HepG2 (cell line): ENCODE results near the gene NT5C2. TPM values are rescaled to one million over a fixed set of nuclear protein-coding genes. Genes with fewer than 3 reads are reported as not detected.

Experiments used
- ATAC-seq: fragments of 200-7000 bp; cut with Tn5 transposase; 3 replicates; pipeline ENCODE4 v1.9.1; 2020; ENCODE audit warnings: mild to moderate bottlenecking, moderate library complexity
- BruUV-seq: library from RNA; stranded (reverse); fragments of 400-500 nt; replicated peaks from 2 replicates; lab custom pipeline; 2021; lab: Mats Ljungman, UMichigan
- CTCF ChIA-PET: fragments of 300-600 bp; formaldehyde crosslinking; extraction: SDS; loops from one replicate; lab custom pipeline; 2021; ENCODE audit warnings: low total read pairs, inconsistent platforms, low intra/inter-chr PET ratio; lab: Yijun Ruan, JAX
- POLR2A ChIA-PET: fragments of 350-600 bp; sonication (Branson Sonifier 250); formaldehyde crosslinking; loops from one replicate; lab custom pipeline; 2020; ENCODE audit warnings: antibody characterized with exemption, inconsistent platforms; lab: Yijun Ruan, JAX
- DNase-seq: peaks from one replicate; pipeline ENCODE4 v3.0.0-alpha.2; 2015; ENCODE audit warnings: low spot score
- FAIRE-seq: peaks from 3 replicates; lab custom pipeline; 2011; peaks lifted over from hg19 to GRCh38; lab: Jason Lieb, UNC
- H2AFZ ChIP-seq: one replicate; pipeline ENCODE4 v1.6.1; 2011; ENCODE audit warnings: low read length, inconsistent platforms
- H3K27ac ChIP-seq: fragments of 300-600 bp; 3 replicates; pipeline ENCODE4 v1.8.0; 2011; ENCODE audit warnings: mixed run types, mild to moderate bottlenecking, mixed read lengths, low read length, inconsistent platforms; ENCODE audit not compliant: insufficient read depth; ENCODE audit errors: extremely low read length
- H3K27me3 ChIP-seq, 2 experiments: fragments of 200-600 bp in 1 of 2; 2 replicates in 1 of 2; 3 replicates in 1 of 2; pipeline versions ENCODE4 v1.6.0 to v1.8.0; 2011; ENCODE audit warnings: low read length in 2 of 2, mild to moderate bottlenecking in 2 of 2, moderate library complexity in 2 of 2, inconsistent platforms in 1 of 2; ENCODE audit not compliant: insufficient read depth in 2 of 2, control insufficient read depth in 1 of 2
- H3K36me3 ChIP-seq, 2 experiments: fragments of 200-600 bp in 1 of 2; replicated peaks in 1 of 2; 2 replicates in 1 of 2; 3 replicates in 1 of 2; pipeline versions ENCODE4 v1.5.1 to v1.8.0; 2011; ENCODE audit warnings: low read length in 2 of 2, inconsistent platforms in 1 of 2; ENCODE audit not compliant: insufficient read depth in 2 of 2, control insufficient read depth in 1 of 2
- H3K4me1 ChIP-seq: 2 replicates; pipeline ENCODE4 v1.5.1; 2012; ENCODE audit warnings: low read length, inconsistent platforms; ENCODE audit not compliant: insufficient read depth
- H3K4me2 ChIP-seq: 2 replicates; pipeline ENCODE4 v1.6.0; 2011; ENCODE audit warnings: low read depth, low read length, inconsistent platforms
- H3K4me3 ChIP-seq, 3 experiments: fragments of 200-600 bp in 1 of 3; sonication (generic), shearing (Covaris generic) in 1 of 3; replicated peaks in 1 of 3; 2 replicates each; pipeline ENCODE4 v1.5.1; 2011 to 2016; ENCODE audit warnings: low read length in 3 of 3, inconsistent platforms in 2 of 3, low read depth in 2 of 3, mild to moderate bottlenecking in 2 of 3, control low read depth in 1 of 3, mixed read lengths in 1 of 3; ENCODE audit not compliant: insufficient read depth in 1 of 3
- H3K79me2 ChIP-seq: one replicate; pipeline ENCODE4 v1.6.1; 2011; ENCODE audit warnings: low read length, inconsistent platforms; ENCODE audit not compliant: insufficient read depth
- H3K9ac ChIP-seq: 2 replicates; pipeline ENCODE4 v1.6.0; 2011; ENCODE audit warnings: mild to moderate bottlenecking, low read depth, low read length, inconsistent platforms; ENCODE audit not compliant: insufficient read depth
- H3K9me3 ChIP-seq: 2 replicates; pipeline ENCODE4 v1.5.1; 2012; ENCODE audit warnings: mild to moderate bottlenecking, low read length
- H4K20me1 ChIP-seq: 2 replicates; pipeline ENCODE4 v1.6.0; 2011; ENCODE audit warnings: inconsistent platforms, mild to moderate bottlenecking, low read length, moderate library complexity; ENCODE audit not compliant: insufficient read depth
- BRCA1 ChIP-seq: sonication (generic); formaldehyde crosslinking; IDR thresholded peaks from 2 replicates; pipeline ENCODE4 v1.4.0; 2020; ENCODE audit warnings: missing genetic modification reagents
- CC2D1A ChIP-seq: sonication (generic); formaldehyde crosslinking; IDR thresholded peaks from 2 replicates; pipeline ENCODE4 v1.8.1; 2023; ENCODE audit warnings: mild to moderate bottlenecking, missing genetic modification reagents
- FOXK2 ChIP-seq: fragments of 450-650 bp; IDR thresholded peaks from 2 replicates; pipeline ENCODE4 v1.6.1; 2016
- JARID2 ChIP-seq: sonication (generic); formaldehyde crosslinking; IDR thresholded peaks from 2 replicates; pipeline ENCODE4 v1.8.1; 2023; ENCODE audit warnings: missing genetic modification reagents, inconsistent platforms; ENCODE audit not compliant: insufficient replicate concordance
- MTF1 ChIP-seq: sonication (generic); formaldehyde crosslinking; IDR thresholded peaks from 2 replicates; pipeline ENCODE4 v1.5.0; 2020; ENCODE audit warnings: missing genetic modification reagents
- PAX8 ChIP-seq: sonication (generic); formaldehyde crosslinking; IDR thresholded peaks from 2 replicates; pipeline ENCODE4 v1.8.0; 2022; ENCODE audit warnings: mild to moderate bottlenecking, missing genetic modification reagents, borderline replicate concordance
- POGZ ChIP-seq: sonication (generic); formaldehyde crosslinking; IDR thresholded peaks from 2 replicates; pipeline ENCODE4 v1.4.0; 2020; ENCODE audit warnings: mild to moderate bottlenecking, missing genetic modification reagents
- RXRA ChIP-seq: sonication (generic); formaldehyde crosslinking; IDR thresholded peaks from 2 replicates; pipeline ENCODE4 v1.5.1; 2020; ENCODE audit warnings: missing genetic modification reagents
- SOX5 ChIP-seq: IDR thresholded peaks from 2 replicates; pipeline ENCODE4 v1.6.1; 2016; ENCODE audit warnings: borderline replicate concordance
- TMF1 ChIP-seq: sonication (generic); formaldehyde crosslinking; IDR thresholded peaks from 2 replicates; pipeline ENCODE4 v1.8.1; 2022; ENCODE audit warnings: low read depth, missing genetic modification reagents
- ZFP36L1 ChIP-seq: sonication (generic); formaldehyde crosslinking; IDR thresholded peaks from 2 replicates; pipeline ENCODE4 v1.8.0; 2022; ENCODE audit warnings: mild to moderate bottlenecking, missing genetic modification reagents, moderate library complexity
- ZNF180 ChIP-seq: sonication (generic); formaldehyde crosslinking; IDR thresholded peaks from 2 replicates; pipeline ENCODE4 v1.4.0; 2020; ENCODE audit warnings: low read depth, missing genetic modification reagents, borderline replicate concordance
- ZNF224 ChIP-seq: sonication (generic); formaldehyde crosslinking; IDR thresholded peaks from 2 replicates; pipeline ENCODE4 v1.5.0; 2020; ENCODE audit warnings: mild to moderate bottlenecking, missing genetic modification reagents
- ZNF235 ChIP-seq: sonication (generic); formaldehyde crosslinking; IDR thresholded peaks from 2 replicates; pipeline ENCODE4 v1.8.1; 2023; ENCODE audit warnings: mild to moderate bottlenecking, missing genetic modification reagents, borderline replicate concordance
- ZNF292 ChIP-seq: sonication (generic); formaldehyde crosslinking; IDR thresholded peaks from 2 replicates; pipeline ENCODE4 v1.8.1; 2022; ENCODE audit warnings: mild to moderate bottlenecking, low read depth, missing genetic modification reagents, borderline replicate concordance
- ZNF343 ChIP-seq: sonication (generic); formaldehyde crosslinking; IDR thresholded peaks from 2 replicates; pipeline ENCODE4 v1.4.0; 2020; ENCODE audit warnings: mild to moderate bottlenecking, missing genetic modification reagents
- ZNF543 ChIP-seq: sonication (generic); formaldehyde crosslinking; IDR thresholded peaks from 2 replicates; pipeline ENCODE4 v1.4.0; 2020; ENCODE audit warnings: mild to moderate bottlenecking, missing genetic modification reagents
- ZNF589 ChIP-seq: sonication (generic); formaldehyde crosslinking; conservative IDR thresholded peaks from 2 replicates; pipeline ENCODE4 v1.8.0; 2022; ENCODE audit warnings: mild to moderate bottlenecking, moderate library complexity, missing genetic modification reagents
- ZNF850 ChIP-seq: sonication (generic); formaldehyde crosslinking; conservative IDR thresholded peaks from 2 replicates; pipeline ENCODE4 v1.9.0; 2021; ENCODE audit warnings: mild to moderate bottlenecking, missing genetic modification reagents
- WGBS: methylation state at CpG from one replicate; pipeline ENCODE4 v1.1.6; 2017; ENCODE audit warnings: low lambda C conversion rate; 5-methylcytosine and 5-hydroxymethylcytosine counted together
- in situ Hi-C: cut with HindIII; loops from 2 replicates; pipeline ENCODE4 v1.10.0; 2017; ENCODE audit warnings: low pct_unique_long_range_greater_than_20kb; ENCODE audit not compliant: extremely low pct_ligation_motif_present
- intact Hi-C: fragments of 100-400 bp; cut with micrococcal nuclease; formaldehyde crosslinking; loops from one replicate; pipeline ENCODE4 v1.10.0; 2022; ENCODE audit not compliant: unreplicated experiment
- polyA plus RNA-seq, 8 experiments: library from polyadenylated mRNA; depleted of rRNA in 3 of 8; stranded (reverse) in 7 of 8; unstranded in 1 of 8; fragments of >200 nt; fragmentation: Illumina TruSeq in 4 of 8; extraction: Trizol in 4 of 8; gene quantifications; 2 replicates each; pipeline versions ENCODE4 v1.2.1 to v1.2.3, GENCODE V29; 2011 to 2016; ENCODE audit warnings: low read depth in 4 of 8, missing spikeins in 1 of 8, mixed read lengths in 1 of 8; ENCODE audit not compliant: insufficient read depth in 1 of 8
- total RNA-seq, 5 experiments: library from RNA; depleted of rRNA; stranded (reverse); fragments of >200 nt; fragmentation: Illumina TruSeq; extraction: Trizol; gene quantifications; 2 replicates each; pipeline ENCODE4 v1.2.3, GENCODE V29; 2016; ENCODE audit warnings: low read depth in 1 of 5

The NT5C2 gene
- total and polyA plus RNA-seq, 2 of the 13 experiments (the other 11 are each of a cell fraction or from before 2014, with no cell fraction given) = 40.6 to 55.2 TPM

- Histone ChIP-seq H3K4me2 (no peak overlapping the region), H3K36me3 (no peaks in the 10 kb centered on the region; a peak in 3 of 5 replicates), H3K27ac (no peak overlapping the region), H3K4me3 (no peak overlapping the region), H3K27me3 (no peaks in the 10 kb centered on the region), H3K9me3 (no peaks in the 10 kb centered on the region), H3K79me2 (peaks cover 82% of the 10 kb centered on the region), H2AFZ (no peak overlapping the region), H3K9ac (no peak overlapping the region), H4K20me1 (no peaks in the 10 kb centered on the region), H3K4me1 (peaks cover 62% of the 10 kb centered on the region)
- FAIRE-seq (no peak), ATAC-seq (no peak), DNase-seq (no peak)
- in situ Hi-C loops (no loop called here), intact Hi-C loops (no loop called here)
- 98% methylated on average over 4 of the region's 4 CpGs for WGBS
- BruUV-seq = no TSS peak
- TF ChIP-seq RXRA (CRISPR knock-in tag) (no peak), PAX8 (CRISPR knock-in tag) (no peak), FOXK2 (no peak), MTF1 (no peak), ZNF543 (no peak), ZNF343 (CRISPR knock-in tag) (no peak), TMF1 (no peak), CC2D1A (CRISPR knock-in tag) (no peak), ZFP36L1 (CRISPR knock-in tag) (no peak), SOX5 (CRISPR knock-in tag) (no peak), POGZ (CRISPR knock-in tag) (no peak), ZNF180 (CRISPR knock-in tag) (no peak), ZNF224 (no peak), ZNF589 (no peak), ZNF850 (CRISPR knock-in tag) (no peak), ZNF235 (CRISPR knock-in tag) (no peak), JARID2 (CRISPR knock-in tag) (no peak), ZNF292 (CRISPR knock-in tag) (no peak), BRCA1 (CRISPR knock-in tag) (no peak)
- ChIA-PET POLR2A (no interaction called here), CTCF (no interaction called here)
Observed at GRCh38 chr10:103147645-103148044, 45.4 kb downstream of the NT5C2 start.
